ELR (cell line): ENCODE data around the gene HDAC2.
A peak's percentile ranks its signal among the peaks of the same experiment; 100 is the strongest.

Experiments used
- DNase-seq: peaks from one replicate; pipeline ENCODE4 v3.0.0-alpha.2; 2015; ENCODE audit warnings: low read depth

Gene HDAC2

GRCh38 chr6:113909224-113909856 lies 61.6 kb downstream of the HDAC2 start:
- peak; percentile 82 for DNase-seq

DNA sequence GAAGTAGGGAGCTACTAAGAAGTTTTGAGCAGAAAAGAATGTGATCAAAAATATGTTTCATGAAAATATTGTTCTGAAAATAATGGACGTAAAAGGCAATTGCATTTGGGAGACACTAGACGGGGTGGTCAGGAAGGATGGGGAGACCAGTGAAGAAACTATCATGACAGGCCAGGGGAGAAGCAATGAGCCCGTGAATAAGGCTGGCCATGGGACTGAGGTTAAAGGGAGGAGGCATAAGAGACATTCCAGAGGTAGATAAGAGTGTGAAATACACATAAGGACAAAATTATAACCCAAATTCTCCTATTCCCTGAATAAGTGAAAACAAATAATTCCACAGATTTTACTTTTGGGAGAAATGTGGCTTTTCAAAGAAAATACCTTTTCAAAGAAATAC lies 62.1 kb downstream of the HDAC2 start:
- no peak for DNase-seq

DNA sequence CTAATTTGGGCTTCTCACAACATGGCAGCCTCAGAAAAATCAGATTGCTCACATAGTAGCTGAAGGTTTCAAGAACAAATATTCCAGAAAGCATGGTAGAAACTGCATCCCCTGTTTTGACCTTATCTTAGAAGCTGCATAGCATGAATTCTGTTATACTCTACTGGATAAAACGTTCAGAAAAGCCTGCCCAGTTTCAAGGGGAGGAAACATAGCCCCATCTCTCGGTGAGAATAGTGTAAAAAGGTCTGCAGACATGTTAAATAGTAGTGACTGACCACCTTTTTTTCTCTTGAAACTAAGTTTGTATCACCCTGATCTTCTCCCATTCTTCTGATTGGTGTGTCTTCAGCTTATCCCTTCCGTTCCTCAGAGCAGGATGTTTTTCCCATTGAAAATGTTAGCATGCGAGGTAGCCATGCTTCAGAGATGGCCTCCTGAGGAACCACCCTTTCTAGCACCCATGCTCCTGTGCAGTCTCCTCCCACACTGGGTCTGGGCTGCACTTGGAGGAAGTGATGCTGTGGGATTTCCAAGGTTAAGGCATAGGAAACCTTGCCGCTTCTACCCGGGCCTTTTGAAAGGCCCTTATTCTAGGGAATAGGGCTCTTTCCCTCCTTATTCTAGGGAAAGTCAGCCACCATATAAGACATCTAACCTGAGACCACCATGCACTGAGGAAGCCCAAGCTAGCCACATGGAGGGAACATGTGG lies 63.7 kb downstream of the HDAC2 start:
- no peak for DNase-seq

GRCh38 chr6:113903666-113904330 lies 67.2 kb downstream of the HDAC2 start:
- peak; percentile 41 for DNase-seq

DNA sequence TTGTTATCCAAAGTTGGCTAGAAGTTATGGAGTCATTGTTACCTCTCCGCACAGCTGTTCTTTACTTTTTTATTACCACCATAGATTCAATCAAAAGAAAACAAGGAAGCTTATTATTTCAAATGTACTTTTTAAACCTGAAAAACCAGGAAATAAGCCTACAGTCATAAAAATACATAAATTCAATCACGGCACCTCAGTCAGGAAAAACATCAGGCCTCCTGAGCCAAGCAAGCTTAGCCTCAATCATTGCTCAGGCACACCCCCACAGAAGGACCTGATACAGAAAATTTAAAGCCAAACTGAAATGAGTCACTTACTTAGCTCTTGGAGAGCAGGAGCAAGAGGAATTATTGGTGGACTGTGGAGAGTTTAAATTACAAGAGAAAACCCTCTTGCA lies 69.5 kb downstream of the HDAC2 start:
- DNase-seq = no peak

DNA sequence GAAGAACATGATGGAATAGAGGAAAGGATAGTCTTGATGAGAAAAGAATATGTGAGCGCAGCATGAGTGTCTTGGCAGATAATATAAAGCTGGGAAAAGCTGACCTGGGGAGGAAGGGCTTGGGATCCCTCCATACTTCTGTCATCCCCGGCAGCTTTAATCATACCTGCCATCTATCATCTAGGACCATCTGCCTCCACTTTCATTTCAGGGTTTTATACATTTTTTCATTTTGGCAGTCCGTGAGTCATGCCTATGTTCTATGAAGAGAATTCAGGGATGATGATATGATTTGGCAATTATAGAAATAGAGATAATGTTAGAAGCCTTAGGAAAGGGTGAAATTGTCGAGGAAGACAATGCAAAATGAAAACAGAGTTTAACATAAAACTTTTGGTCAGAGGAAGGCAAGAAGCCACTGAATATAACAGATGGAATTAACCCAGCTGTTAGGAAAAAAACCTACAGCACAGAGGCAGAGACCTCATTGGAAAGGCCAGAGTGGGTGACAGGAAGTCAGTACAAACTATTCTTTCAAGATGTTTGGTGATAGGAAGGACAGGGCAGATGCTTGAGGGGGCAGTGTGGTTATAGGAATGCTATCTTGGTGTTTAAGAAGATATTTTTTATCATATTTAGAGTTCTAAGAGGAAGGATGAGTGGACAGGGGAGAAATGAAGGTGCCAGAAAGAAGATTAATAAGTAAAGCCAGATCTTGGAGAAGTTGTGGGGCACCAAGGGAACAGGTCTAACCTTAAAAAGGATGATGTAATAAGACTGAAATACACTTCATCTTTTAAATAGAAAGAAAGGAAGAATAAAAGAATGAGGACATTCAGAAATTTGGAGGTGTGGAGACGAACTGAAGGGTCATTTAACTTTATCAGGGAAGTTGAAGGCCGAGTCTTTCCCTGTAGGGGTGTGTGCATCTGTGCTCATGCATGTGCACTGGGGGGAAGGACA lies 76.0 kb downstream of the HDAC2 start:
- no peak for DNase-seq

DNA sequence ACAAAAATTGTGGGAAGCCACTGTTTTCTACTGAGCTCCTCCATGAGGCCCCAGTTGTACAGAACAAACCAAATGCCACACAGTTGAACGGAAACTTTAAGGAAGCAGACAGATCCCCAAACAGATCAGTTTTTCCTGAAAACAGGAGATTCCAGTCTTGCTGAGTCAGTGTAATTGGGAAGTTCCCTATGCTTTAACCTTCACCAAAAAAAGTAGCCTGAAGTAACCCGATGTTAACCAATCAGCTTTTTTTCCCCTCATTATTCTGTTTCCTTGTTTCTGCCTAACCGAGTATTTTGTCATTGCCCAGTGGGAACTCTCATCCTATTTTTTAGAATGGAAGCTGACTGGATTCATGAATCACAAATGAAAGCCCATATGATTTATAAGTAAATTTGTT lies 77.1 kb downstream of the HDAC2 start:
- DNase-seq = no peak

DNA sequence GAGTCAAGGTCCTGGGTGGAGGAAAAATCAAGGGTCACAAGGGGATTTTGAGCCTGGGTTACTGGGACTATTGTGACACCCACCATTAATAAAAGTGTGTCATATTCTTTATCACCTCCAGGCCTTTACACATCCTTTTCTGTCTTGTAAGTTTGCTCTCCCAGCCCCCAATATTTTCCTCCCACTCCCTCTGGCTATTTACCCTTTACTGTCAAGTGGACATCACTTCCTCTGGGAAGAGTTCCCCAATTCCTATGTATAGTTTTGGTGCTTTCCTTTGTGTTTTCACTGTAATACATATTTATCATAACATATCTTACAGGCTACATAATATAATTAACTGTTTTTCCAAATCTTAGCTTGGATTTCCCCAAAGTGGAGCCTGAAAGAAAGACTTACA lies 77.5 kb downstream of the HDAC2 start:
- DNase-seq = no peak

DNA sequence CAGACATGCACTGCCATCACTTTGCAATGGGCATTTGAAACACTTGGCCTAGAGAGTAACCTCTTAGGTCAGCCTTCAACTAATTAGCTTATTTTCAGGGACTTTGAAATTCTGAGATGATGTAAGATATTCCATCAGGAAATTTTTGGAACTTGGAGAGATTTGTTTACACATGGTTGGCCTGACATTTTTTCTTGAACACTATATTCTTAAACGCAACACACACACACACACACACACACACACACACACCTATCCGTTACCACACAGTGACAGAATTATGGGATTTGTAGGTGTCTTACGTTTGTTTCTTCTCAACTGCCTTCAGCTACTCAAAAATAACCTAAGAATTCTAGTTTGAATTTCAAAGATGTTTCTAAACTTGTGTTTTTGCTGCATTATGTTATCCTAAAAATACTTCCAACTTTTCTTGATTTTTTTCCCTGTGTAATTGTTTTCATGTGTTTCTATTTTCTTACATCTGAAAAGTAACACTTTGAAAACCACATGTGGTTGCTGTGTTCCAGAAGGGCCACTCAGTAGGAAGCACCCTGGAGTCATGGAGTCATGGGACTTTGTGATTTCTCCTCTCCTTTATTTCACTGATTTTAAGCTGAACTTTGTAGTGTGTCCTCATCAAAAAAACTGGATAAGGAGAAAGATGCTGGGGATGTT lies 81.9 kb downstream of the HDAC2 start:
- no peak for DNase-seq

DNA sequence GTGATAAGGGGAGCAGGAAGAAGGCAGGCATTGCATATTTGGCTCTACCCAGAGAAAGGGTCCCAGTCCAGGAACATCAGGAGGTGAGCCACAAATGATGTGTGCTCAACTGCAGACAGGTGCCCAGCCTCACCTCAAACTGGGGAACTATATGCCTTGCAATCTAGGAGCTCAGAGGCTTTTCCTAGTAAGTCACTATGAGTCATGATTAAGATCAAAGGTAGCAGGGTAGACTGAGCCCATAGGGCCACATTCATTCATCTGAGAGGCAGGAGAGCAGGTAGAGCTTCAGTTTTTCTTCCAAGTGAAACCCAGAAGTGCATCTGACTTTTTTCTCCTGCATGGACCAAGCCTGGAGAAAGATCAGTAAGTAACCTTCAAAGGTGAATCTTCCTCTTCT lies 82.5 kb downstream of the HDAC2 start:
- peak; percentile 3 for DNase-seq

DNA sequence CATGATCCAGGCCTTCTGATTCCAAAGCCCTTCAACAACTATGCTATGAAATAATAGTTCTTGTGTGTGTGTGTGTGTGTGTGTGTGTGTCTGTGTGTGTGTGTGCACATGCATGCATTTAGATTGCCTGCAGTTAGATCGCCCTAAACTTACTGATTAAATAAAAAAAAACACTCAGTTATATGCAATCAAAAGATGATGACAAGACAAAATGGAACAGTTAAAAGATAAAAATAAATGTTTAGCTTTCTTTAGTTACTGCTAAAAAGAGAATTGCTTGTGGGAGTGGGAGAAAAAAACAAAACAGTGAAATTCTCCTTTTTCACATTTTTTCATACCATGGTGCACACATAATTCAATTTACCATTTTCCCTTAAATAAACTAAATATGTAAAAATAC lies 84.4 kb downstream of the HDAC2 start:
- no peak for DNase-seq

DNA sequence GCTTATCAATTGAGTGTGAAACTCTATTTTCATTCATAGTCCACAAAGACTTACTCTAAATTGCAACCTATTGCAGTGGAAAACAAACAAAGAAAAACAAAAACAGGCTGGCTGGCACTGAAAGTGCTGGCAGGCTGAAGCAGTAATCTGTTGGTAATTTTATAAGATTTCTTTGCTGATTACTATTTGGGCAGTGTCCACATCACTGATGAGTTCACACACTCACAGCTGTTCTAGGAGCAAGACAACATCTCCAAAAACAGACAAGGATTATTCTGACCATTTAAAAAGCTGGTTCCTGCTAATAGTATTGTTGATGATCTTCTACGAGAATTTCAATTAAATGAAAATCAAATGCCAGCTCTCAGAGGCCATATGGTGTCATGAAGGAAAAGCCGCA lies 86.9 kb downstream of the HDAC2 start:
- no peak for DNase-seq
